Measurements from ENCODE around the gene TGM3.
A peak's percentile ranks its signal among the peaks of the same experiment; 100 is the strongest.

Gene TGM3

GRCh38 chr20:2311329-2311728 is 15.5 kb downstream of the TGM3 start:
- no peak for DNase-seq

- DNase-seq: no peak
These were observed 17.1 kb downstream of the TGM3 start for GRCh38 chr20:2312876-2313275.

- DNase-seq: no peak
These were observed 17.5 kb downstream of the TGM3 start for GRCh38 chr20:2313316-2313715.

GRCh38 chr20:2314759-2315439 is 19.1 kb downstream of the TGM3 start:
- no peak for DNase-seq

- DNase-seq: no peak
These were observed 19.6 kb downstream of the TGM3 start for GRCh38 chr20:2315440-2315778.

- no peak for DNase-seq
These were observed 21.2 kb downstream of the TGM3 start for GRCh38 chr20:2316847-2317495.

- DNase-seq: no peak
These were observed 25.2 kb downstream of the TGM3 start for GRCh38 chr20:2320813-2321658.

- DNase-seq: no peak
These were observed 27.2 kb downstream of the TGM3 start for GRCh38 chr20:2323051-2323450.

GRCh38 chr20:2326046-2326445 is 30.2 kb downstream of the TGM3 start:
- no peak for DNase-seq

GRCh38 chr20:2327620-2328555 is 32.1 kb downstream of the TGM3 start:
- DNase-seq: no peak

GRCh38 chr20:2329286-2329685 is 33.5 kb downstream of the TGM3 start:
- no peak for DNase-seq

GRCh38 chr20:2330090-2330695 is 34.4 kb downstream of the TGM3 start:
- DNase-seq: peak; percentile 43

- DNase-seq: no peak
These were observed 35.3 kb downstream of the TGM3 start for GRCh38 chr20:2331106-2331505.

GRCh38 chr20:2331901-2332565 is 36.2 kb downstream of the TGM3 start:
- DNase-seq: no peak

- no peak for DNase-seq
These were observed 36.9 kb downstream of the TGM3 start for GRCh38 chr20:2332711-2333110.

- DNase-seq: no peak
These were observed 38.0 kb downstream of the TGM3 start for GRCh38 chr20:2333821-2334220.

- DNase-seq: no peak
These were observed 39.5 kb downstream of the TGM3 start for GRCh38 chr20:2335096-2335870.

- DNase-seq: no peak
These were observed 40.7 kb downstream of the TGM3 start for GRCh38 chr20:2336471-2336870.

GRCh38 chr20:2337142-2337541 is 41.3 kb downstream of the TGM3 start:
- no peak for DNase-seq

- no peak for DNase-seq
These were observed 42.7 kb downstream of the TGM3 start for GRCh38 chr20:2338411-2339066.

- no peak for DNase-seq
These were observed 44.3 kb downstream of the TGM3 start for GRCh38 chr20:2340136-2340535.

Measured in NCI-H2171 treated with DMSO at 0.1 percent for 48 hours (cell line).